AG09309 (cell line): Measurements from ENCODE around the gene MRPL12.
A peak's percentile ranks its signal among the peaks of the same experiment; 100 is the strongest.

Source experiments
- DNase-seq: peaks from one replicate; pipeline ENCODE4 v3.0.0-alpha.2; 2010; ENCODE audit warnings: low read depth
- H3K4me3 ChIP-seq: 2 replicates; pipeline ENCODE4 v1.5.1; 2011; ENCODE audit warnings: mild to moderate bottlenecking, low read depth, low read length, moderate library complexity; ENCODE audit not compliant: control insufficient read depth
- CTCF ChIP-seq: IDR thresholded peaks from 2 replicates; pipeline ENCODE4 v1.5.1; 2011; ENCODE audit warnings: mild to moderate bottlenecking, low read depth, low read length, inconsistent platforms; ENCODE audit not compliant: insufficient read depth, control insufficient read depth; ENCODE audit errors: missing control alignments

The MRPL12 gene

GRCh38 chr17:81681672-81682071 is 21.5 kb upstream of the MRPL12 start:
- no peak for DNase-seq
- TF ChIP-seq CTCF = no peak
- H3K4me3 ChIP-seq = no peak overlapping the region

- no peak for DNase-seq
- no peak for TF ChIP-seq CTCF
These were observed 20.5 kb upstream of the MRPL12 start for GRCh38 chr17:81682565-81683207.

GRCh38 chr17:81683208-81683583 is 20.0 kb upstream of the MRPL12 start:
- H3K4me3 ChIP-seq = peak overlapping the region; percentile 99
- no peak for TF ChIP-seq CTCF
- no peak for DNase-seq

More at GRCh38 chr17:81682565-81683207, 20.5 kb upstream of the MRPL12 start:
- H3K4me3 ChIP-seq = peak overlapping the region; percentile 99

- peak; percentile 97 for DNase-seq
- H3K4me3 ChIP-seq = peak within 1 kb of the TSS; percentile 99
- no peak for TF ChIP-seq CTCF
These were observed 19.4 kb upstream of the MRPL12 start, which contains the start of the genes ARL16 and HGS for GRCh38 chr17:81683584-81684441. Gene ARL16, minus strand, starts transcription at chr17:81683797. Its CDS starts 44 bp downstream, at chr17:81683753. Gene HGS, plus strand, starts transcription at chr17:81684011. Its CDS starts 56 bp downstream, at chr17:81684067.

GRCh38 chr17:81684442-81684911 is 18.7 kb upstream of the MRPL12 start:
- no peak for TF ChIP-seq CTCF
- peak overlapping the region; percentile 49 for H3K4me3 ChIP-seq
- no peak for DNase-seq

GRCh38 chr17:81685108-81685507 is 18.1 kb upstream of the MRPL12 start:
- no peak for TF ChIP-seq CTCF
- peak overlapping the region; percentile 49 for H3K4me3 ChIP-seq
- DNase-seq = no peak
